ENCODE measurements around the gene SIRT5.

The SIRT5 gene

GRCh38 chr6:13554929-13555333, 19.5 kb upstream of the SIRT5 start:
- no peak for DNase-seq

GRCh38 chr6:13557841-13558240, 16.6 kb upstream of the SIRT5 start:
- no peak for DNase-seq

GRCh38 chr6:13558718-13559117, 15.7 kb upstream of the SIRT5 start:
- no peak for DNase-seq

- DNase-seq: no peak
Measured at GRCh38 chr6:13559251-13559650, 15.2 kb upstream of the SIRT5 start.

- no peak for DNase-seq
Measured at GRCh38 chr6:13559968-13560650, 14.3 kb upstream of the SIRT5 start.

- DNase-seq: no peak
Measured at GRCh38 chr6:13560651-13561044, 13.8 kb upstream of the SIRT5 start.

GRCh38 chr6:13561624-13562267, 12.7 kb upstream of the SIRT5 start:
- DNase-seq: no peak

GRCh38 chr6:13563009-13563408, 11.4 kb upstream of the SIRT5 start:
- DNase-seq: no peak

GRCh38 chr6:13565921-13566320, 8.5 kb upstream of the SIRT5 start:
- no peak for DNase-seq

GRCh38 chr6:13566500-13566899, 7.9 kb upstream of the SIRT5 start:
- DNase-seq: no peak

- DNase-seq: no peak
Measured at GRCh38 chr6:13568970-13569369, 5.4 kb upstream of the SIRT5 start.

GRCh38 chr6:13572240-13572639, 2.2 kb upstream of the SIRT5 start:
- no peak for DNase-seq

GRCh38 chr6:13572951-13573654, 1.3 kb upstream of the SIRT5 start:
- no peak for DNase-seq

GRCh38 chr6:13573669-13574110, 711 bp upstream of the SIRT5 start:
- DNase-seq: peak in 1 of 5 donors; percentile 5

- DNase-seq: peak; percentile 88 to 96 (median 91)
Measured at GRCh38 chr6:13574149-13574570, 241 bp upstream of the SIRT5 start.

- no peak for DNase-seq
Measured at GRCh38 chr6:13575377-13575775, 975 bp downstream of the SIRT5 start.

- DNase-seq: no peak
Measured at GRCh38 chr6:13576017-13576416, 1.6 kb downstream of the SIRT5 start.

- no peak for DNase-seq
Measured at GRCh38 chr6:13577926-13578325, 3.5 kb downstream of the SIRT5 start.

- no peak for DNase-seq
Measured at GRCh38 chr6:13579911-13580310, 5.5 kb downstream of the SIRT5 start.

- no peak for DNase-seq
Measured at GRCh38 chr6:13581700-13582229, 7.4 kb downstream of the SIRT5 start.

- no peak for DNase-seq
Measured at GRCh38 chr6:13586603-13587542, 12.5 kb downstream of the SIRT5 start.

- DNase-seq: no peak
Measured at GRCh38 chr6:13589801-13590200, 15.4 kb downstream of the SIRT5 start.
